ENCODE measurements around the gene EPHB6. TPM values are rescaled to one million over a fixed set of nuclear protein-coding genes. Genes with fewer than 3 reads are reported as not detected.

EPHB6 gene
- total RNA-seq, 1 donor from 2014 or later: 4.4 TPM

DNA sequence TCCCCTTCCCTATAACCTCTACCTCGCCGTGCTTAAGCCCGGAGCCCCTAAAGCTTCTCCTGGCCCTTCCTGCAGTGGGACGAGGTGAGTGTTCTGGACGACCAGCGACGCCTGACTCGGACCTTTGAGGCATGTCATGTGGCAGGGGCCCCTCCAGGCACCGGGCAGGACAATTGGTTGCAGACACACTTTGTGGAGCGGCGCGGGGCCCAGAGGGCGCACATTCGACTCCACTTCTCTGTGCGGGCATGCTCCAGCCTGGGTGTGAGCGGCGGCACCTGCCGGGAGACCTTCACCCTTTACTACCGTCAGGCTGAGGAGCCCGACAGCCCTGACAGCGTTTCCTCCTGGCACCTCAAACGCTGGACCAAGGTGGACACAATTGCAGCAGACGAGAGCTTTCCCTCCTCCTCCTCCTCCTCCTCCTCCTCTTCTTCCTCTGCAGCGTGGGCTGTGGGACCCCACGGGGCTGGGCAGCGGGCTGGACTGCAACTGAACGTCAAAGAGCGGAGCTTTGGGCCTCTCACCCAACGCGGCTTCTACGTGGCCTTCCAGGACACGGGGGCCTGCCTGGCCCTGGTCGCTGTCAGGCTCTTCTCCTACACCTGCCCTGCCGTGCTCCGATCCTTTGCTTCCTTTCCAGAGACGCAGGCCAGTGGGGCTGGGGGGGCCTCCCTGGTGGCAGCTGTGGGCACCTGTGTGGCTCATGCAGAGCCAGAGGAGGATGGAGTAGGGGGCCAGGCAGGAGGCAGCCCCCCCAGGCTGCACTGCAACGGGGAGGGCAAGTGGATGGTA, 9.2 kb downstream of the EPHB6 start:
- intact Hi-C loops (cut with micrococcal nuclease): no loop called here

DNA sequence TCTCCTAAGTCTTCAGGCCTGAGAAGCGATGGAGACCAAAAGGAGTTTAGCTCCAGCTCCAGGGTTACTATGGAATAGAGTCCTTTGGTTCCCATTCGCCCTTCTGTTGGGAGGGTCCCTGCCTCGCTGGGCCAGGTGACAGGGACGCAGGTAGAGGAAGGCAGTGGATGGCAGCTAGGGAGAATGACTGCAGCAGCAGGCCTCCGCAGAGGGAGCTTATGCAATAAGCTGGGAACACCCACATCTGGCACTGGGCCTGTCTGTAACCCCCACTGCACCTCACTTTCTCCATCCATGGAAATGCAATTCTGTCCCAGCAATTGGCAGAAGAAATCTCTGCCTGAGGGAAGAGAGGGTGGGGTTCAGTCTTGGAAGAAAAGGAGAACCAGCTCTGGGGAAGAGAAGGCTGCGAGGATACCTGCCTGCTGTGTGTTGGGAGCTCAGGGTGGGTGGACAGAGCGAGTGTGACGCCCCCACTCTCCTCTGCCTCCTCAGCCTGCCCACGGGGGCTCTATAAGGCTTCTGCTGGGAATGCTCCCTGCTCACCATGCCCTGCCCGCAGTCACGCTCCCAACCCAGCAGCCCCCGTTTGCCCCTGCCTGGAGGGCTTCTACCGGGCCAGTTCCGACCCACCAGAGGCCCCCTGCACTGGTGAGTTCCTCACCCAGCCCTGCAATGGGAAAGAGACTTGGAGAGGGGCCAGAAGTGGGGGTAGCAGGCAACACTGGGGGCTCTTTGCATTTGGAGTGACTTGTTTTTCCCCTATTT, 10.3 kb downstream of the EPHB6 start:
- intact Hi-C loops (cut with micrococcal nuclease): no loop called here

DNA sequence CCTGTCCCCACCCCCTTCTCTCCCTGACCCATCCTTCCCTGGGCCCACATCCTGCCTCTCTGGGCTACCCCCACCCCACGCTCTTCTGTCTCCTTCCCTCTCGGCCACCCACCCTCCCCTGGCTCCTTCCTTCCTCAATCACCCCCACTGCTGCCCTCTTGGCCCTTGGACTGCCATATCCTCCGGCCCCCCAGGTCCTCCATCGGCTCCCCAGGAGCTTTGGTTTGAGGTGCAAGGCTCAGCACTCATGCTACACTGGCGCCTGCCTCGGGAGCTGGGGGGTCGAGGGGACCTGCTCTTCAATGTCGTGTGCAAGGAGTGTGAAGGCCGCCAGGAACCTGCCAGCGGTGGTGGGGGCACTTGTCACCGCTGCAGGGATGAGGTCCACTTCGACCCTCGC, 10.9 kb downstream of the EPHB6 start:
- intact Hi-C loops (cut with micrococcal nuclease): no loop called here

DNA sequence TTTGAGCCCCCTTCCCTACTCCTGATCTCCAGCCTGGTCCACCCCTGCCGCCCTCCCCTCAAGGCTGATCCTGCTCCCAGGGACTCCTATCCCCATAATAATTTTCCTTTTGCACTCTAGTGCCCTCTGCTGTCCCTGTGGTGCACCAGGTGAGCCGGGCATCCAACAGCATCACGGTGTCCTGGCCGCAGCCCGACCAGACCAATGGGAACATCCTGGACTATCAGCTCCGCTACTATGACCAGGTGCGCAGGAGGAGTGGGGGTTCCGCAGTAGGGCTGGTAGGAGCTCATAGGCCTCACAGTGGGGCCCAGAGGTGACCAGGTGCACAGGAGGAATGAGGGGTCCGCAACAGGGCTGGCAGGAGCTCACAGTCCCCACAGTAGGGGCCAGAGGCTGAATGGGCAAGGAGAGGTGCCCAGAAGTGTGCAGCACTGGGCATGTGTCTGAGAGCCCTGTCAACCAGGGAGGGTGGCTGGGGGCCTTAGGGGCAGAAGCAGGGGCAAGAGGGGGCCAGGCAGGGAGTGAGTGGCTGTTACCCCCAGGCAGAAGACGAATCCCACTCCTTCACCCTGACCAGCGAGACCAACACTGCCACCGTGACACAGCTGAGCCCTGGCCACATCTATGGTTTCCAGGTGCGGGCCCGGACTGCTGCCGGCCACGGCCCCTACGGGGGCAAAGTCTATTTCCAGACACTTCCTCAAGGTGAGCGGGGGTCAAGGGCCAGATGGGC, 11.7 kb downstream of the EPHB6 start:
- intact Hi-C loops (cut with micrococcal nuclease): no loop called here

DNA sequence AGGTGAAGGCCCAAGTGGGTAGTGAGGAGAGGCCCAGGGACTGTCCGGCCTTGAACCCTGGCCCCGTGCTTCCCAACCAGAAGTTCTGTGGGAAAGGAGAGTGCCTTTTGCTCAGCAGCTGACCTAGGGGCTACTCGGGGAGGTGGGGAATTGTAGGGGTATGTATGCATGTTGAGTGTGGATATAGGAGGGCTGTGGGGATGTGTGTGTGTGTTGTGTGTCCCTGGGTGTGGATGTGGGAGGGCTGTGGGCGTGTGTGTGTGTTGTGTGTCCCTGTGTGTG, 12.2 kb downstream of the EPHB6 start:
- intact Hi-C loops (cut with micrococcal nuclease): no loop called here

DNA sequence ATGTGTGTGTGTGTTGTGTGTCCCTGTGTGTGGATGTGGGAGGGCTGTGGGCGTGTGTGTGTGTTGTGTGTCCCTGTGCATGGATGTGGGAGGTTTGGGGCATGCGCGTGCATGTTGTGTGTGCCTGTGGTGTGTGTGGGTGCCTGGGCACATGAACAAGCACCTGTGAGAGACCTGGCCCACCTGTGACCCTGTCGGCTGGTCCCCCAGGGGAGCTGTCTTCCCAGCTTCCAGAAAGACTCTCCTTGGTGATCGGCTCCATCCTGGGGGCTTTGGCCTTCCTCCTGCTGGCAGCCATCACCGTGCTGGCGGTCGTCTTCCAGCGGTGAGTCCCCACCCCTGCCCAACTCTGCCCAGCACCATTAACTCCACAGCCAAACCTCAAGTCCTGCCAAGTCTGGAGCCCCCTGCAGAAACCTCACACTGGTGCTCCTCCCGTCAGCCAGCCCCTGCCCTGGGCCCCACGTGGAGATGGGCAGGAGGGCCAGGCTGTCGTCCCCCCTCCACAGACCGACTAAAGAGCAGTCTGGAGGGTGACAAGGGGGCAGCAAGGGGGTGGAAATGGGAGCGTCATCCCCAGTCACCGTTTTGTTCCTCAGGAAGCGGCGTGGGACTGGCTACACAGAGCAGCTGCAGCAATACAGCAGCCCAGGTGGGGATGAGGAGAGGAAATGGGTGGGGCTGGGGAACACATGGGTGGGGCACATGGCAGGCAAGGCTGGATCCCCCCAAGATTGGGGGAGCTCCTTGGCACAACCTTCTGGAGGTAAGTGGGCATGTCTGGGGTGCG, 12.7 kb downstream of the EPHB6 start:
- intact Hi-C loops (cut with micrococcal nuclease): no loop called here

DNA sequence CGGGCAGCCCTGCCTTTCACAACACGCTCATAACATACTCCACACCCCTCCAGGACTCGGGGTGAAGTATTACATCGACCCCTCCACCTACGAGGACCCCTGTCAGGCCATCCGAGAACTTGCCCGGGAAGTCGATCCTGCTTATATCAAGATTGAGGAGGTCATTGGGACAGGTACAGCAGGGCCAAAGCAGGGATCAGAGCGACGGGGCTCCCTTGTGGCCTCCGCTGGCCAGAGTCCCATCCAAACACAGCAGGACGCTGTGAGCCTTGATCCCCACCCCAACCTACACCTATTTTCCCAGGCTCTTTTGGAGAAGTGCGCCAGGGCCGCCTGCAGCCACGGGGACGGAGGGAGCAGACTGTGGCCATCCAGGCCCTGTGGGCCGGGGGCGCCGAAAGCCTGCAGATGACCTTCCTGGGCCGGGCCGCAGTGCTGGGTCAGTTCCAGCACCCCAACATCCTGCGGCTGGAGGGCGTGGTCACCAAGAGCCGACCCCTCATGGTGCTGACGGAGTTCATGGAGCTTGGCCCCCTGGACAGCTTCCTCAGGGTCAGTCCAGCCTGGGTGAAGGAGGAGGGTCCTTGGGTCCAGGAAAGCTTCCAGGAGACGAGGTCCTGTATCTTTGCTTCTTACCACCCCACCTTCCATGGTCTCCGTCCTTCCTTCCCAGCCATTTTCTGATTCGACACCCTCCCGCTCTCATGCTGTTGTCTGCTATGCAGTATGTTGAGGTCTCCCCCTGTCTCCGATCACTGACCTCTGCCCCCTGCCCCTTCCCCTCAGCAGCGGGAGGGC, 13.5 kb downstream of the EPHB6 start:
- intact Hi-C loops (cut with micrococcal nuclease): no loop called here

DNA sequence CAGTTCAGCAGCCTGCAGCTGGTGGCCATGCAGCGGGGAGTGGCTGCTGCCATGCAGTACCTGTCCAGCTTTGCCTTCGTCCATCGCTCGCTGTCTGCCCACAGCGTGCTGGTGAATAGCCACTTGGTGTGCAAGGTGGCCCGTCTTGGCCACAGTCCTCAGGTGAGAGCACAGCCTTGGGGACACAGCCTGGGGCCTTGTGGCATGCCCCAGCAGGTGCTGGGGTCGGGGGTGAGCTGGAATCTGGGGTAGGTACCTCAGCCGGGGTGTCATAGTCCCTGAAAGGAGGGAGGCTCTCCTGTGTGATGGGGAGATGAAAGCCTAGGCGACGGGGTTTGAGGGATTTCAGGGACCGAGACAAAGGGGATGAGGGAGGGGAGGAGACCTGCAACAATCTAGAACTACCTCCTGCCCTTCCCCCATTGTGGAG, 14.1 kb downstream of the EPHB6 start:
- intact Hi-C loops (cut with micrococcal nuclease): no loop called here

DNA sequence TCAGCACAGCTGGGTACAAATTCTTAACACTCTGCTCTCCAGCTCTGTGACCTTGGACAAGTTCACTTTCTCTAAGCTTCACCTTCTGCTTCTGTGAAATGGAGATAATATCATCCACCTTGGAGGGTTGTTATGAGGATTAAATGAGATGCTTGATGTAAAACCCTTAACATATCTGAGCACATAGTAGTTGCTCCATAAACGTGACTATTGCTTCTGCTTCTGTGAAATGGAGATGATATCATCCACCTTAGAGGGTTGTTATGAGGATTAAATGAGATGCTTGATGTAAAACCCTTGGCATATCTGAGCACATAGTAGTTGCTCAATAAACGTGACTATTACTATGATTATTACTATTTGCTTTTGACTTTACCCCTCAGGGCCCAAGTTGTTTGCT, 14.6 kb downstream of the EPHB6 start:
- intact Hi-C loops (cut with micrococcal nuclease): no loop called here

DNA sequence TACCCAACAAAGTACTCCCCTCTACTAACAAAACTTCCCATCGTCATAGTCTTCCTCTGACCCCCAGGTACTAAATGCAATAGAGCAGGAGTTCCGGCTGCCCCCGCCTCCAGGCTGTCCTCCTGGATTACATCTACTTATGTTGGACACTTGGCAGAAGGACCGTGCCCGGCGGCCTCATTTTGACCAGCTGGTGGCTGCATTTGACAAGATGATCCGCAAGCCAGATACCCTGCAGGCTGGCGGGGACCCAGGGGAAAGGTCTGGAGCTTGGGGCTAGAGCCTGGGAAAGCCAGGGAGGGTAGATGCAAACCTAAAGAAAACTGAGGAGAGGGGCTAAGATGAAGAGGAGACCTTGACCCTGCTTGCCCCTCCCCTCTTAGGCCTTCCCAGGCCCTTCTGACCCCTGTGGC, 15.3 kb downstream of the EPHB6 start:
- intact Hi-C loops (cut with micrococcal nuclease): no loop called here

DNA sequence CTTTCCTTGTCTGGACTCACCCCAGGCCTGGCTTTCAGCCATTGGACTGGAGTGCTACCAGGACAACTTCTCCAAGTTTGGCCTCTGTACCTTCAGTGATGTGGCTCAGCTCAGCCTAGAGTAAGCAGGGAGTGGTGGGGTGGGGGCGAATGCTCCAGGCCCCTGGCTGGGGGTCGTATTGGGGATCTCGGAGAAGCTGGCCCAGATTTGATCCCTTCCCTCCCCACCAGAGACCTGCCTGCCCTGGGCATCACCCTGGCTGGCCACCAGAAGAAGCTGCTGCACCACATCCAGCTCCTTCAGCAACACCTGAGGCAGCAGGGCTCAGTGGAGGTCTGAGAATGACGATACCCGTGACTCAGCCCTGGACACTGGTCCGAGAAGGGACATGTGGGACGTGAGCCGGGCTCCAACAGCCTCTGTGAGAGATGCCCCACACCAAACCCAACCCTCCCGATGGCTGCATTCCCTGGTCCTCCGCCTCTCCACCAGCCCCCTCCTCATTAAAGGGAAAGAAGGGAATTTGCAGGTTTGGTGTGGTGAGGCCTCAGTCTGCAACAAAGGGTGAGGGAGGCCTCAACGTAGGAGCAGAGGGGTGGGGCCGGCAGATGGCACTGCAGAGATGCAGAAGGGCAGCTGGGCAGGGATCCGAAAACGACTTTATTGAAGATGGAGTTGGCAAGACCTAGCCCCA, 15.8 kb downstream of the EPHB6 start:
- intact Hi-C loops (cut with micrococcal nuclease): no loop called here

DNA sequence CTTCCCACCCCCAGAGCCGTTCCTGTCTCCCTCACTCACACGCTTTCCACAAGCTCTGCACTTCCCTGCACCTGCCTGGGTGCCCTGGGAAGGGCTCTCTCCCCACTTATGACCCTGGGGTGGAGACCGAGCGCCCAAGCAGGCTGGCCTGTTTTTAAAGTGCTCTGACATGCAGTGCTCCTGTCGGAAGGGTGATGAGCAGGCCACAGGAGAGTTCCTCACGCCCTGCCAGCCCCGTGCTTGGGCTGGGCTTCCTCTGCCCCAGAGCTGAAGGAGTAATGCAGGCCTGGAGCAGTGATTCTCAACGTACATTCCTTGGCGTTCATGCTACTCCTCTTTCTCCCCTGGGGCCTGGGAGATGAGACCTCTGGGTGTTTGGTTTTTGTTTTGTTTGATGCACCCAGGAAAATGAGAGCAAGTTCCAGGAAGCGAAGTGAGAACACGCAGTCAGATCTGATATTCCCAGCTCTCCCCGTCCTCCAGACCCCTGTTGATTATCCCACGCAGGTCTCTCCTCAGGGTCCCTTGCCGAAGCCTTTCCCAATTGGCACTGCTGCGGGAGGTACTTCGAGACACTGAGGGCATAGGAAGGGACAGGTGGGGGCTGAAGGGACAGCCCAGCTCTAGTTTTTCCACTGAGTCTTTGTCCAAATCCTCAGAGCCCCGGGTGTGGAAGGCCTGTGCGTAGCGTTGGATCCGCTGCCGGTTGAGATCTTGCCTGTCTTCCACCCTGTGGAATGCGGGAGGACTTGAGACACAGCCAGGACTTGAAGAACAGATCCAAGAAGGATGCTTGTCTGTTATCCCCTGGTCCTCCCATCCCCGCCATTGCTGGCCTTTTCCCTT, 16.6 kb downstream of the EPHB6 start:
- intact Hi-C loops (cut with micrococcal nuclease): no loop called here

DNA sequence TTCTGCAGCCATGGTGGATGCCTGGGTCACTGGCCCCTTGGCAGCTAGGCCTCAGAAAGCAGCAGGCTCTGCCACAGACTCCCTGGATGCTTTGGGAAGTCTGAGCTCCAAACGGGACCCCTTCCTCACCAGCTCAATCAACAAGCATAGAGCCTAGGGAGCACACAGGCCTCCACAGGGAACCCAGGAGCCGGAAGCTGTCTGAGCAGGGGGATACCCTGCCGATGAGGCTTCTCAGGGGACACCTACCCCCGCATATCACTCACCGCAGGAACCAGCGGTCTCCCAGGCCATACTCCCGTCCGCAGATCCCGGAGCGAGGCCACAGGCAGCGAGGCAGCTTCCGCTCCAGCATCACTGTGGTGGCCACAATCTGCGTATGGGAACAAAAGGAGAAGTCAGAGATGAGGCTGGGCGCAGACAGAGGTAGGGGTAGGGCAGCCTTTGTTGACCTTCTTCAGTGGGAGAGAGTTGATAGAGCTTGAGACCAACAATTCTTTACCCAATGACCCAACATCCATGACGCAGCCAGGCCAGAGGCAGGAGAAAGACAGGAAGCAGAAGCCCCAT, 17.3 kb downstream of the EPHB6 start:
- intact Hi-C loops (cut with micrococcal nuclease): no loop called here

DNA sequence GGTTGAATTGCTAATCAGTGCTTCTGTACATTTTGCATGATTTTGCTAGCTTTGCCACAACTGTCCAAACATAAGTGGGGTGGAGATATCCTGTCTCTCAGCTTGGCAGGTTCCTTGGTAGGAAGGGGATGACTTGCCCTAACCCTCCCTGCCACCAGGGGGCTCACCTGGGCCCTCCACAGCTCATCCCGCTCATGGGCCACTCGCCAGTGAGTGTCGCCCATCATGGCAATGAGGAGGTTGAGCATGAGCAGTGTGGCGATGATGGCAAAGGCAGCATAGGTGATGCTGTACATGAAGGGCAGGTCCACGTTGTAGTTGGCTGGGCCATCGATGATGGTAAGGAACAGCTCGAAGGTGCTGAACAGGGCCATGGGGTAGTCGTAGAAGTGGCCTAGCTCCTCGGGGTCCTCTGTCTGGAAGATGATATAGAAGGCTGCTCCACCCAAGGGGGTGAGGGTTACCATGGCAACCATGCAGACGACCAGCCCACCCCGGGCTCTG, 18.5 kb downstream of the EPHB6 start:
- intact Hi-C loops (cut with micrococcal nuclease): no loop called here

DNA sequence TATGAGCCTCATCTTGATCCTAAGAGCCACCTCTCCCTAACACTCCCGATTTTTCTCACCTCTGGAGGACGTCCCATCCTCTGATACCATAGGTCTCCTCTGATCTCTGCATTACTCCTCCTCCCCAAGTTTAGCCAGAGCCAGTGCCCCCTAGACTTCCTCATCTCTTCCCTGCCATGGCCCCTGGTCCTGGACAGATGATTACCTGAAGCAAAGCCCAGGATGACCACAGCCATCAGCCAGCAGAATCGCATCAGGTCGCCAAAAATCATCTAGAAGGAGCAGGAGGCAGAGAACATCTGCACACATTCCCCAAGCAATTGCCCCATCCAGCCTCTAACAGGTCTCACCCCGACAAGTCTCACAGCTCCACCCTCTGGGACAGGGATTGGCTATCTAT, 19.0 kb downstream of the EPHB6 start:
- intact Hi-C loops (cut with micrococcal nuclease): no loop called here

DNA sequence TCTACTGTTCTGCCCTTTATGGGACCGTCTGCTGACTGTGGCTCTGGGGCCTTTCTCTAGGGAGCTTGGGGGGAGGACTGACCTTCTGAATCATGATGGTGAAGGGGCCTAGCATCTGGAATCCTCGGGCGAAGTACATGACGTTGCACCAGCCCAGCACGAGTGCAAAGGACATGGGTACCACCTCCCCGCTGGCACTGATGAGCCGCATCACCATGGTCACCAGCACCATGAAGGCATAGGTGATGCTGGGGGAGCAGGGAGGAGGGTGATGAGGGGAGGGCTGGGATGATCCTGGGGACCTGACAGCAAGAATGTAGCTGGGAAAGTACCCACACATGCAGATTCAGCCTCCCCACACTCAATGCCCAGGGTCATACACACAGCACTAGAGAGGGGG, 19.5 kb downstream of the EPHB6 start:
- intact Hi-C loops (cut with micrococcal nuclease): no loop called here

DNA sequence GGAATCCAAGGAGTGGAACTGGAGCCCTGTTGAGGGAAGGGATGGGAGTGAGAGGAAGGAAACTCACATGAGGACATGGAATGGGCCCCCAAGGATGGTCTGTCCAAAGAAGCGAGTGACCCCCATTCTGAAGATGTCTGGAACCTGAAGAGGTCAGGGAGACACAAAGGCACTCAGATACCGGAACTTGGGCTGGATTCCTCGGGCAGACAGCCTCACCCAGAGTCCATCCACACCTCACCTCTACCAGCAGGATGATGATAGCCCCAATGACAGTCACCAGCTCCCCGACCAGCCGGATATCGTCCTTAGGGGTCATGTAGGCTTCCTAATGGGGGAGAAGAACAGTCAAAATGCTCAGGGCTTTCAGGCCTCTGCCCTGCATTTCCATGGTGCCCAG, 20.0 kb downstream of the EPHB6 start:
- intact Hi-C loops (cut with micrococcal nuclease): no loop called here

DNA sequence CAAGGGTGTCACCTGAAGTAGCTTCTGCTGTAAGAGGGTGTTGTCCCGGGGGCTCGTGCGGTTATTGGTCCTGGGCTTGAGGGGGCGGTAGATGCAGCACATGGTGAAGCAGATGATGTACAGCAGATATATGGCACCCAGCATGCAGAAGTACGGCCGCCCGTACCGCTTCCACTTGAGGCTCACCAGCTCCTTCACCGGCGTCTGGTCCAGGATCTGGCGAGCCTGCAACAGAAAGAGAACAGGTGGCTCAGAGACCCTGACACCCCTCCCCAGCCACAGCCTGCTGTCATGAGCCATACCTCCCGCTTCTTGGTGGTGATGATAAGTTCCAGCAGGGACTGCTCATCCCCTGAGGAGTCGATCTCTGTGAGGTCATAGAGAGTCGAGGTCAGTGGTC, 20.6 kb downstream of the EPHB6 start:
- intact Hi-C loops (cut with micrococcal nuclease): no loop called here

All from T-helper 2 cell treated with Interferon-gamma antibody and Interleukin-4, amounts not matched to agents 100 ng/mL and 5 ng/mL, for 36 hours (primary cell).